Tibial artery (tissue), 4 donors: ENCODE data around the gene SLC41A3.
A peak's percentile ranks its signal among the peaks of the same experiment; 100 is the strongest.

Experiments
- DNase-seq, 2 donors: peaks; one replicate each; pipeline ENCODE4 v3.0.0-alpha.2; 2019
- H3K27ac ChIP-seq, 2 donors: fragments of 200-600 bp; sonication (generic) in 1 of 2; 1 replicate in 1 of 2; 2 replicates in 1 of 2; pipeline ENCODE4 v1.5.1; 2018 to 2019; ENCODE audit warnings: mild to moderate bottlenecking in 1 of 2
- H3K27me3 ChIP-seq, 2 donors: fragments of 200-600 bp; sonication (generic) in 1 of 2; one replicate each; pipeline versions ENCODE4 v1.5.1 to v1.6.0; 2016 to 2019
- H3K36me3 ChIP-seq, 3 donors: fragments of 200-600 bp; sonication (generic) in 2 of 3; one replicate each; pipeline ENCODE4 v1.5.1; 2016 to 2019; ENCODE audit warnings: mild to moderate bottlenecking in 2 of 3
- H3K4me1 ChIP-seq, 4 donors: fragments of 200-600 bp; sonication (generic) in 2 of 4; 1 replicate in 3 of 4; 2 replicates in 1 of 4; pipeline ENCODE4 v1.5.1; 2016 to 2019
- H3K4me3 ChIP-seq, 2 donors: fragments of 200-600 bp; sonication (generic) in 1 of 2; 1 replicate in 1 of 2; 2 replicates in 1 of 2; pipeline ENCODE4 v1.5.1; 2018 to 2019; ENCODE audit warnings: mild to moderate bottlenecking in 2 of 2
- H3K9me3 ChIP-seq, 3 donors: fragments of 200-600 bp; sonication (generic) in 1 of 3; one replicate each; pipeline ENCODE4 v1.5.1; 2016 to 2019
- CTCF ChIP-seq, 2 experiments: fragments of 200-600 bp in 1 of 2; fragments of 450-650 bp in 1 of 2; IDR thresholded peaks; one replicate each; pipeline ENCODE4 v1.5.1; 2017 to 2019; ENCODE audit warnings: antibody characterized with exemption in 2 of 2, mild to moderate bottlenecking in 1 of 2, moderate library complexity in 1 of 2
- intact Hi-C: fragments of 100-400 bp; cut with DNase I; formaldehyde crosslinking; loops from one replicate; pipeline ENCODE4 v1.15.0; 2023; ENCODE audit warnings: low total_unique reads

Gene SLC41A3

GRCh38 chr3:126104742-126105605 is 21.1 kb upstream of the SLC41A3 start:
- Histone ChIP-seq H3K27me3 (no peaks in the 10 kb centered on the region), H3K4me3 (no peak overlapping the region), H3K4me1 (peaks cover 3 to 41% (median 40%) of the 10 kb centered on the region in 4 donors), H3K27ac (no peak overlapping the region), H3K9me3 (no peaks in the 10 kb centered on the region), H3K36me3 (peaks cover 0 to 52% (median 0%) of the 10 kb centered on the region in 3 donors)
- DNase-seq, result peak in 1 of 2 donors; percentile 59
- intact Hi-C loops, result no loop called here
- TF ChIP-seq CTCF (IDR thresholded peaks at IDR 0.05), result no peak

GRCh38 chr3:126104028-126104635 is 20.2 kb upstream of the SLC41A3 start:
- H3K4me3 ChIP-seq, result no peak overlapping the region
- no peaks in the 10 kb centered on the region for H3K9me3 ChIP-seq
- no peaks in the 10 kb centered on the region for H3K27me3 ChIP-seq
- peaks cover 3 to 49% (median 44%) of the 10 kb centered on the region in 4 donors for H3K4me1 ChIP-seq
- peak overlapping the region; percentile 89 to 94 for H3K27ac ChIP-seq
- no peak for TF ChIP-seq CTCF (IDR thresholded peaks at IDR 0.05)
- intact Hi-C loops, result no loop called here
- H3K36me3 ChIP-seq, result peaks cover 0 to 45% (median 0%) of the 10 kb centered on the region in 3 donors
- no peak for DNase-seq

- peaks cover 3 to 56% (median 46%) of the 10 kb centered on the region in 4 donors for H3K4me1 ChIP-seq
Observed at GRCh38 chr3:126103121-126104027, 19.4 kb upstream of the SLC41A3 start.

DNA sequence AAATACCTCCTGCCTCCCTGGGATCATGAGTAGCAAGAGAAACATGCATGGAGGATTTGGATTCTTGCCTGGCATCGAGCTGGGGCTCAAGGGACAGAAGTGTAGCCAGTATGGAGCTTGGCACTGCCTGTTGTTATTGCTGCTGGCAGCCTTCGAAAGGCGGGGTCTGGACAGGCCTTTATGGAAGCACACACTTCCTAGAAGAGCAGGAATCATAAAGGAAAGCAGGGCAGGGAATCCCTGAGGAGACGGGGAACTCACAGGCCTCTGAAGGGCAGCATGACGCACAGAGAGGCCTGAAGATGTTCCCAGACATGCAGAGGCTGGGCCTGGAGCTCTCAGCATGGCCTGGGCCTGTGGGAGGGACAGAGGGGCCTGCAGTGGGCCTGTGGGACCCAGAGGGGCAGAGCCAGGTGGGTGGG is 18.6 kb upstream of the SLC41A3 start:
- Histone ChIP-seq H3K36me3 (peaks cover 0 to 33% (median 0%) of the 10 kb centered on the region in 3 donors), H3K9me3 (no peaks in the 10 kb centered on the region), H3K4me3 (no peak overlapping the region), H3K4me1 (peaks cover 3 to 56% (median 46%) of the 10 kb centered on the region in 4 donors), H3K27me3 (no peaks in the 10 kb centered on the region), H3K27ac (peak overlapping the region; percentile 89 to 94)
- TF ChIP-seq CTCF (IDR thresholded peaks at IDR 0.05), result no peak
- intact Hi-C loops, result no loop called here
- DNase-seq, result peak; percentile 87 to 96

More at GRCh38 chr3:126103121-126104027, 19.4 kb upstream of the SLC41A3 start:
- Histone ChIP-seq H3K9me3 (no peaks in the 10 kb centered on the region), H3K27me3 (no peaks in the 10 kb centered on the region), H3K36me3 (peaks cover 0 to 39% (median 0%) of the 10 kb centered on the region in 3 donors), H3K27ac (peak overlapping the region; percentile 89 to 94), H3K4me3 (no peak overlapping the region)
- no peak for TF ChIP-seq CTCF (IDR thresholded peaks at IDR 0.05)
- DNase-seq, result no peak
- intact Hi-C loops, result no loop called here

- H3K36me3 ChIP-seq, result peaks cover 0 to 28% (median 0%) of the 10 kb centered on the region in 3 donors
- peak overlapping the region in 1 of 2 donors; percentile 0 for H3K4me3 ChIP-seq
- no peaks in the 10 kb centered on the region for H3K9me3 ChIP-seq
- peaks cover 3 to 56% (median 46%) of the 10 kb centered on the region in 4 donors for H3K4me1 ChIP-seq
- peak overlapping the region; percentile 89 to 94 for H3K27ac ChIP-seq
- intact Hi-C loops, result no loop called here
- TF ChIP-seq CTCF (IDR thresholded peaks at IDR 0.05), result no peak
- H3K27me3 ChIP-seq, result no peaks in the 10 kb centered on the region
- no peak for DNase-seq
Observed at GRCh38 chr3:126102011-126102410, 18.1 kb upstream of the SLC41A3 start.
